Activated T-cell treated with anti-CD3 and anti-CD28 coated beads, Interleukin-2, amount 50 U/mL, for 48 hours (primary cell): Measurements from ENCODE around the gene UACA.

ENCODE experiments used
- DNase-seq, 2 experiments: peaks; one replicate each; pipeline ENCODE4 v3.0.0-alpha.2; 2020

UACA gene

DNA sequence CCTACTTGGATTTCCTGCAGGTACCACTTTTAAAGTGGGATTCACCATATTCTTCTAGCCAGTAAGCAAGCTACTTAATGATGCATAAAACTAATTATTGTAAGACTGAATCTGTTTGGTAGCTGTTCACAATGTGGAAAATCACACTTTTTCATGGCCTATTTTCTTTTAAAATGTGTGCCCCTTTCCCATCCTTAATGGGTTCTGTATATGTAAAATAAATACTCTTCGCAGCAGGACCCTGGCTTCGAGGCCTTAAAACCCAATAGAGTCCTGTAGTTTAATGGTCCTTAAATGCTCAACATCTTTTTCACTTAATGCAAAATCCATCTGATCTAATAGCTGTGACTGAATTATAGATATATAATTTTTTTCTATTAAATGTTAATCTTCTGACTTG, 111.0 kb downstream of the UACA start:
- DNase-seq: no peak

DNA sequence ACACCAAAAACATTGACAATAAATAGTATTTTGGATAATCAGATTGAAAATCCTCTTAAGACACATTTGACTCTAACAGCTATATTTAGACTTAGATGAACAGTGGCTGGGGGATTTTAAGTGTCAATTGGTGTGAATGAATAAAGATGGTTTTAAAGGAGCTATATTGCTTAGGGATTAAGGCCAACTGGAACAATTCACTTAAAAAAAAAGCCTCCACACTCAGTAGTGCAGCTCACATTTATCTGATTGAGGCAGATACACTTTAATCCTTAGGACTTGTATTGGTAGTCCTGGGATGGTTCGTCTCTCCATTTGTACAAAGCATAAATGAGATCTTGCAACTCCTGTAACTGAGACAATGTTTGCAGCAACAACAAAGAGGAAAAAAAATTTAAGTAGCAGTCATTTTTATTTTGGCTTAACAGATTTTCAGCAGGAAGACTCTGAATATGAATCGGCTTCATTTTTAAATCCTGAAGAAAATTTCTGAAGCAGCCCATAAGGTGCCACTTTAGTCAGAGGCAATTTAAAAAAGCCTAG, 112.0 kb downstream of the UACA start:
- DNase-seq: no peak

DNA sequence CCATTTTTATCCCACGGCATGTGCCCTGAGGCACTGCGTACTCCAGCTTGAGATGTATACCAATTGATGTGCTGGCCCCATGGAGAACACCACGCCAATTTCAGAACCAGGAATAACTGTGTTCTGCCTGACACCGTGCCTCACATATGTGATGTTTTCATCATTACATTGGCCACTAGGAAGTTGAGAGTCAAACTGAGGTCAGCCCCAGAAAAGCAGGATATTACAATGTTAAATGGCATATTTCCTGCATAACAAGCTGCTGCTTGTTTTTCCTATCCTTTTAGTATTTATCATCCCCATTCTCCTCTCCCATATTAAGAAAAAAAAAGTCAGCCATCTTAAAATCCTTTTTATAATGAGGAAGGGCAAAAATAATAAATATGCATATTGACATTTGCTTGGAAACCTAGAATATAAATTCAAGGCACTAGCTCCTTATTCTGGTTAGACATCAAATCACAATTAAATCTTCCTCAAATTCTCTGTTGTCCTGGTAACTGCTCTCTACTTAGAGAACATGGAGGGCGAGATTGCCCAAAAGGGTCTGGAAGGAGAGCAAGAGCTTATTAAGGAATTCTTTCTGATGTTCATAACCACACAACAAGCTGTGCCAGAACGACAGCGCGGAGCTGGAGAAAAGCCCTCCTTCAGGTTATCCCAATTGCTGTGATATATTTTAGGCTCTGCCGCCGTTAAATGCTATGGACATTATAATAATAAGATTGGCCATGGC, 112.6 kb downstream of the UACA start:
- DNase-seq: no peak

DNA sequence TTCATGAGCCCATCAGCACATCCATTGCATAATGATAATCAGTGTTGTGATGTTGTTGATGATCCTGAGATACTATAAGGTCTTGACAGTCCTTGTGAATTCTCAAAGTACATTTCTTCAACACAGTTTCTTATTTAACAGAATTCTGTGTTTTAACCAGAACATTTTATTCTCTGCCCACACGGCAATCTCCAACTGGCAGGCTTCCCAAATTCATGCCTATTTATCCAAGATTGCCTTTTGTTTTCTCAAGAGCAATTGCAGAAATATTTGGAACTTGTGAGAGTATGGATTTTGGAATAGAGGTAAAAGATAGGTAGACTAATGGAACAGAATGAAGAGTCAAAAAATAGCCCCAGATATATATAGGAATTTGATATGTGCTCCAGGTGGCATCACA, 116.0 kb downstream of the UACA start:
- no peak for DNase-seq

DNA sequence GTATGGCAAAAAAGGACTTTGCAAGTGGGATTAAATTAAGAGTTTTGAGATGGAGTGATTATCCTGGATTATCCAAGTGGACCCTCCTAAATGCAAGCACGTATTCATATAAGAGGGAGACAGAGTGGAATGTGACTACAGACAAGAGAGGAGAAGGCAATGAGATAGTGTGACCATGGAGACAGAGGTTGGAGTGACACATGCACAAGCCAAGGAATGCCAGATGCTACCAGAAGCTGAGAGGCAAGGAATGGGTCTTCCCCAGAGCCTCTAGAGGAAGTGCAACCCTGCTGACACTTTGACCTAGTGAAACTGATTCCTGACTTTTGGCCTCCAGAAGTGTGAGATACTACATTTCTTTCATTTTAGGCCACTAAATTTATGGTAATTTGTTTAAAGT, 117.2 kb downstream of the UACA start:
- DNase-seq: no peak

DNA sequence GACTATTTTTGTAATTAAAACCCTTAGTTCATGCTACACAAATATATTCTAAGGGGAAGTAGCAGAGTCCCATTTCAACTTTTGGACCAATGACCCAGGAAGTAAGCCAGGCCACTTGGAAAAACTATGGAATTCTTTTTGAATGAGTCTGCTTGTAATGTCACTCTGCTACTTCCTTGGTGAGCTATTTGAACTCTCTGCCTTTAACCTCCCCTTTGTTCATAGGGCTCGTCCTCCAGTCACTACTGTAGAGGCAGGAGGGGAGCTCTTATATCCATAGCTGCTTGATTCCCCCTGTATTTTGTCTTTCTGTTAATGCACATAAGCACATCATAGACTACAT, 119.6 kb downstream of the UACA start:
- DNase-seq: no peak

DNA sequence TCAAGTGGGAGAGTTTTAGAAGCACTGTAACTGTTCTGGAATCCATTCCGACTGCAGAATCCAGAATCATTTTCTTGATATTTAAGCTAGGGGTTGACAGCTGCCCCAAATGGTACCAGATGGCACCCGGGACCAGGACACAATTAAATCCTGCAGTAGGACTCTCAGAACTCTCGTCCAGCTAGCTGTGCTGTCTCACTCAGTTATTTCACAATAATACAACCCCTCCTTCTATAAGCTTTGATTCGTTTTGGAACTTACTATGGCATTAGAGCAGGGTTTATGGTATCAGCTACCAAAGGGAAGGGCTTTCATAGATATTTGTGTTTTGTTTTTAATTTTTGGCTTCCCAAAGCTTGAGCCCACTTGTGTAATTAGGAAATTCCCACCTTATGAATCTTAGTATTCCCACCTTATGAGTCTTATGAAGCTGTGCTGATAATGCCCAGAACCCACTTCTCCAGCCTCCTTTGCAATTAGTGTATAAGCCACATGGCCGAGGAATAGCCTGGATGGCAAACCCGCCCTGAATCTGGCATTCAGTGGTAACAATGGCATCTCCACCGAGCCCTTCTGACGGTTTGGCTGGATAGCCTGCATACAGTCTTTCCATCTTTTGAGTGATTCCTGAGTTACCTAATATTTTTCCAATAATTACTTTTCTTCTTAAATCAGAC, 120.1 kb downstream of the UACA start:
- no peak for DNase-seq

DNA sequence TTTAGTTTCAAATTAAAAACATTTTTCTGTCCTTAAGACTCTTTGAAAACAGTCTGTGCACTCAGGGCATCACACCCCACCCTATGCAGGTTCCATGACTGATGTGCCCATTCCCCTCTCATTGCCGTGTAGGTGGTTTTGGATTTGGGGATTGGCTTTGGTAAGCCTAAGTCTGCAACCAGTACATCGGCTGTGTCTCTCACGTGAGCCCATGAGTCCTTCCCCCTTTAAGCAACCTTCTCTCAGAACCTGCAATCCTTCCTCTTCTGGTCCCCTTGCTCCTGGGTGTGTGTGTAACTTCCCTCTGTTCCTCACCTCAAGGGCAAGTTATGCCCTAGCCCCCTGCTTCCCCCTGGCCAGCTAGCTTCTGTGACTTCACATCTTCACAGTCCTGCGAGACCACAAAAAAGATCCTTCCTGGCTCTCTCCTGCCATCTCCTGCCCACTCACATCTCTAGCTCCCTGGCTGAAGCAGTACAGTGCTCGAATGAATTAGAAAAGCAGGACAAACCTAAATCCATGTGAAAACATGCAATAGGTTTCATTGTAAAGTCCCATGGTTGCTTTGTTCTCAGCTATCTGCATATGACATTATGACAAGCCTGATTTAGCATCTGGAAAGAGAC, 126.7 kb downstream of the UACA start:
- DNase-seq: no peak

DNA sequence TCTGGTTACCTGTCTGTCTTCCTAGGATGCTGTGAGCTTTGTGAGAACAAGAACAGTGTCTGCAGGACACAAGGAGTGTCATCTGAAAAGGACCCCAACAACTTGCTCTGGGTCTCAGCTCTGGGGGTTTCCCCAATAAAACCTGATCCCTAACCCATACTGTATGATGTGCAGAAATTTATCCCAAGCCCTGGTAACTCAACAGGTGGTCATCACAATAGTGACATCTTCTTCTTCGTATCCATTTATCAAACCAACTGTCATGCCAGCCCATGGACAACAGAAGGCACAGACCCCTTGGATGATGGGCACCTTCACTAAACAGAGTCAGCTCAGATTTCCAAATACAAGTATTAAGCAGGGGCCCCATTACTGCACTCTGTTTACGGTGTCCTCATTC, 127.5 kb downstream of the UACA start:
- DNase-seq: no peak

DNA sequence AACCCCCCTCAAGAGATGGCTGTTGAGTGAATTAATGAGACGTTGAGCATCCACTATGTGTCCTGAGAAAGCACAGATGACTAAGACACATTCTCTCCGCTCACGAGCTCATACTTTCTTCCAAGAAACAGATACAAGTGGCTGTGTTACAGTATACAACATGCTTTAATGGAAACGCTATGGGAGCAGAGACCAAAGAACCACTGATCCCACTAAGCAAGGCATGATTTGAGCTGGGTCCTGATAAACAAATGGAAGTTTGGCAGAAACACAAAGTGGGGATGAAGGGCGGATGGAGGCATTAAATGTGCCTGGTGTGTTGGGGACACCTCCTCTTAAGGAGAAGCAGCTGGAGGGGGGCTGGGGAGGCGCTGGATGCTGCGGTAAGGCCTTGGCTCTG, 129.4 kb downstream of the UACA start:
- DNase-seq: no peak

DNA sequence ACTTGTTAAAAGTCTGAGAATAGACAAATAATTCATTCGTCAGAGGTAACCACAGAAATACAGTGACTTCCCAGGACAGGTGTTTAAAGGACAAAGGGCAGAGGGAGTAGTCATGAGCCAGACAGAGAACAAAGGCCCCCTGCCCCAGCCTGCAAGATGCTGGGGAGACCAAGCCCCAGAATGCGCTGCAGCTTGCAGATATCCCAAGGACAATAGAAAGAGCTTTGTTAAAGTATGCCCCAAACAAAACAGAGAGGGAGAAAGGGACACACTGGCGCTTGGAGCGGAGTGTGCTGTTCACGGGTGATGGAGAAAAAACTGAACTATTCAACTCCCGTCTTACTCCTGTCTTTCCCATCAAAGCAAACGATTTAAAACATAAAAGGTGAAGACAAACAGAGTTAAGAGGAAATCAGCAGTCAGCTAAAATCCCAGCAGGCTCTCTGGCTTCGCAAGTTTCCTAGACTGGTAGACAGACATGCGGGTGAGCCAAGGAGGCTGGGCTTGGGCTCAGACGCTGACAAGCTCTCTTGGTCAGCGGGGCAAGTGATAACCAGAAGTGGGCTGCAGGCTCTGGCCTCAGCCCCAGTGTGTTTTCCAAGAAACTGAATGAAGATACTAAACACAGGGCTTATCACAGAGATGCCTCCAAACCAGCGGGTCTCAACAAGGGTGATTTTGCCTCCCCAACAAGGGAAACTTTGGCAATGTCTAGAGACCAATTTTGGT, 130.1 kb downstream of the UACA start:
- DNase-seq: no peak

DNA sequence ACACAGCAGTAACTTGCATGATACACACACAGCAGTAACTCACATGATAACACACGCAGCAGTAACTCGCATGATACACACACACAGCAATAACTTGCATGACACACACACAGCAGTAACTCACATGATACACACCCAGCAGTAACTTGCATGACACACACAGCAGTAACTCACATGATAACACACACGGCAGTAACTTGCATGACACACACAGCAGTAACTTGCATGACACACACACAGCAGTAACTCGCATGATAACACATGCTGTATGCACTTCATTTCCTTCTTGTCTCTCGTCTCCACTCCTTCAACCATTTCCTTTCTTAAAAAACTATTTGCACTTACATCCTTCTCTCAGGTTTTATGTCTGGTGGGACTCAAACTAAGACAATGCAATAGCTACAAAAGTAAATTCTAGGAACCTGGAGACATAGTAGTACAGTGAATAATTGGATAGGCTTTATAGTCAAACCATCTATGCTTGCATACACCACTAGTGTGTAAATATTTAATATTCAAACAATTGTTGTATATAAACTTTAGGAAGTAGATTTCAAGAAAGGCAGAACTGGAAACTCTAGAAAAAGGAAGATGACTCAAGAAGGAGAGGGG, 130.8 kb downstream of the UACA start:
- no peak for DNase-seq

DNA sequence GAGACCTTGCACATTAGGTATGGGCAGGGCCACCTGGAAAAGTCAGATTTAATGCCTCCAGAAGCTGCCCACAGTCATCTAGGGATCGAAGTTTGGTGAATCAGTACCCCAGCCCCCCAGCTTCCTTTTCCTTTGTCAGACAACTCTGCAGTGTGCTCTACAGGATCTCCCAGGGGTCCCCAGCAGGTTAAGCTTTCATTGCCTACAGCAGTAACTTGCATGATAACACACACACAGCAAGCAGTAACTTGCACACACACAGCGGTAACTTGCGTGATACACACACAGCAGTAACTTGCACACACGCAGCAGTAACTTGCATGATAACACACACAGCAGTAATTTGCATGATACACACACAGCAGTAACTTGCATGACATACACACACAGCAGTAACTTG, 131.3 kb downstream of the UACA start:
- DNase-seq: no peak

DNA sequence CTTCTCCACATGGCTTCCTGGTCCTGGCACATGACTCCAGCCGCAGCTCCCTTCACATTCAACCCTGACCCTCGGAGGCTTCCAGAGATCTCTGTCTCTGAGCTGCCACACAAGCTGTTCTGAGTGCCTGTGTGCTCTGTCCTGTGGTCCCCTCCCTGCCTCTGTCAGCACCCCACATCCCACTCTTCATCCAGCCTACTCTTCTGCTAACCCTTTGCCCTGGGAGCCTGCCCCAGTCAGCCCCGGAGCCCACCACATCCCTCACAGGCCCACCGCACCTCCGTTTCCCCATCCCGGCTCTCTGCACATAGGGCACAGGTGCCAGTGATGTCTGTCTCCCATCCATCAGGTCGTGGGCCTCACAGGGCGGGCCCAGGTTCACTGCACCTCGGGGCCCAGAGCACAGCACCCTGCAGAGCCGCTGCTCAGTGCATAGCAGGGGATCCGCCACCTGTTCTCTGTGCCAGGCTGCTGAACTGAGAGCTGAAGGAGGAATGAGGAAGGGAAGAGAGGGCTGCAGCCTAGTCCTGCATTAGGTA, 133.6 kb downstream of the UACA start:
- DNase-seq: no peak

DNA sequence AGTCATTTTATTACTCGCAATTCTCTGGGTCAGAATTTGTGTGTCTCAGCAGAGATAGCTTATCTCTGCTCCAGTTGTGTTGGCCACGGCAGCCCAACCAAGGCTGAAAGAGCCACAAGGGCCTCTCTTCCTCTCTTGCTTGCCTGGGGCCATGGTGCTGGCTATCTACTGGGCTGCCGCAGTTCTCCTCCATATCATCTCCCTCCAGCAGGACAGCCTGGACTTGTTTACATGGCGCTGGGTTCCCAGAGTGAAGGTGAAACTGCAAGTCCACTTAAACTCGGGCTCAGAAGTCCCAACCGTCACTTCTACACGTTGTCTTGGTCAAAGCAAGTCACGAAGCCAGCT, 134.8 kb downstream of the UACA start:
- DNase-seq: no peak

DNA sequence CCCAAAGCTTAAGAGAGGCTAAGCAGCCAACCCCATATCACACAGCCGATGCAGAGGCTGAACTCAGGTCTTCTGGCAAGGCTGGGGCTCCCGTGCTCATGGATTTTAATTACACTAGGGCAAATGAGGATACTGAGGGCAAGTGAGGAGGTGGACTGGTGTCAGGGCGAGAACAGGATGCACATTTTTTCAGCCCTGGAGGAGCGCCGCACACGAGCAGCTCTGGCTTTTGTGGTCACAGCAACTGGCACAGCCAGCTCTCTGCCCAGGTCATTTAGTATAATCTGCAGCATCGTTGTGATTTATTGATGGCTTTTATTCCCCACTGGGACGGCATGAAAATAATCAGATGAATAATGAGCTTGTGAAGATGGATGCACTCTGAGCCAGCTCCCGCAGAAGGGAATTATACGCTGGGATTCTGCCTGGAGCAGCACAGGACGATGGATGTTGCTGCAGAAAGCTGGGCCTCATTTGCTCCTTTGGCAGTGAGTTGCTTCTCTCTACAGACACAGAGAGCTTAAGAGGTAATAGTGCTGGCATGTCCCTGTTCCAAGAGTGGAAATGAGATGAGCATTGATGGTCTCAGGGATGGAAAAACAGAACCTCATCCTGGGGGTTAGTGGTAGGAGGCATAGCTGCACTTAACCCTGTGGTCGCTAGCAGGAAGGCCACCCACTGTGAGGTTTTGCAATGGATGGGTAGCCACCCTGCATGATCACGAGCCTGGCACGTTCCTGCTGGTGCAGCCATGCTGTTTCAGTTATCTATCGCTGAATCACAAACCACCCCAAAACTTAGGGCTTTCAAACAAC, 135.4 kb downstream of the UACA start:
- DNase-seq: no peak

DNA sequence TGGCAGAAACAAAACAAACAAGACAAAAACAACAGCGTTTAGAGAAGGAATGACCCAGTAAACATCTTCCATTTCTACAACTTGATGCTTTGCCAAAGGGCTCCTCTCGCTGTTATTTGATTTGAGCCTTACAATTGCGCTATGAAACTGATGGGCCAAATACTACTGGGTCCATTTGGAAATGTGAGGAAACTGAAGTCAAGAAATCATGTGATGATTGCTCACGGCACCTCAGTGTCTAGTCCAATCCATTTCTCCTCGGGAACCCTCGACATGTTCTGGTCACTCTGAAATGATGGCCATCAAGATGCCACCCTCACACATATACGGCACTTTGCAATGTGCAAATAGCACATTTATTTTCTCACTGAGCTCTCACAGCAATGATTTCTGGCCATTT, 136.0 kb downstream of the UACA start:
- no peak for DNase-seq

DNA sequence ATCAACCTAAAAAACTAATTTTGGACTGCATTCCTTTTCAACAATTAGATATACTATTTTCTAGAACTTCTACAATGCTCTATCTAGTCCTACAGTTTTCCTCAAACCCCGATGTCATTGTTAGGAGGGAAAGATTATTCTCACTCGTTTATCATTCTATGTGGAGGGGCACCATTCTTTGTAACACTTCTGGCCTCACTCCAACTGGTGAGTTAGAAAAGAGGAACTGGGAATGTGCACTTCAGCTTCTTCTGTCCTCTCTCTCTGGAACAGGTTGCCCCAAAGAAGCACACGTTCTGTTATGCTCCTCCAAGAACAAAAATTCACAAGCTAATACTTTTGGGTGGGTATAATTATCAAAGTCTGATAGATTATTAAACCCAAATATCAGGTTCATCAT, 137.9 kb downstream of the UACA start:
- DNase-seq: no peak

DNA sequence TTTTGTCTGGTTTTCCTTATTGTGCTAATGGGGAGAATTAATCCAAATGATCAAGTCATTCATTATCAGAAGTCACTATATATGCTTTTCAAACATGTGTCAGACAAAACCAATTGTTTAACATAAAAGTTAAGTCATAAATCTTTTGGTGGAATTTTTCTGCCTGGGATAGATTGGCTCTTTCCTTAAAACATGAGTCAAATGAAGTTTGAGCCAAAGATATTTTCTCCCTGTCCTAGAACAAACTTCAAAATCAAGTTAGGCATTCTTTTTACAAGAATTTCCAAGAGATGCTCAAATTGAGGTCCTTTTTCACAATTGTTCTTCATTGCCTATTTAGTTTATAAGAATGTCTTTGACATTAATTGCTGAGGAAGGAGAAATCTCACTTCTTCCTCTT, 138.3 kb downstream of the UACA start:
- DNase-seq: no peak

DNA sequence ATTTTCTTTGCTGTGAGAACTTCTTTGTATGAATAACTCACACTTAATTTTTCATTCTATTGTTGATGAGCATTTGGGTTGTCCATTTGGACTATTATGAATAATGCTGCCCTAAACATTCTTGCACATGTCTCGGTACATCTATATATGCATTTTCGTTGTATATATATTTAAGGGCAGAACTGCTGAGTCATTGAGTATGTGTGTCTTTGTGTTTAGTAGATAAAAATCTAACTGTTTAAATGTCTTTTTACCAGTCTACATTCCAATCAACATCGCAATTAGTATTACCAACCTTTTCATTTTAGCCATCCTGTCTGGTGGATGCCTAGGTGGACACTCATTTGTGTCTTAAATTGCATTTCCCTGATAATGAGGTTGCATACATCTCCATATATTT, 144.4 kb downstream of the UACA start:
- DNase-seq: no peak

DNA sequence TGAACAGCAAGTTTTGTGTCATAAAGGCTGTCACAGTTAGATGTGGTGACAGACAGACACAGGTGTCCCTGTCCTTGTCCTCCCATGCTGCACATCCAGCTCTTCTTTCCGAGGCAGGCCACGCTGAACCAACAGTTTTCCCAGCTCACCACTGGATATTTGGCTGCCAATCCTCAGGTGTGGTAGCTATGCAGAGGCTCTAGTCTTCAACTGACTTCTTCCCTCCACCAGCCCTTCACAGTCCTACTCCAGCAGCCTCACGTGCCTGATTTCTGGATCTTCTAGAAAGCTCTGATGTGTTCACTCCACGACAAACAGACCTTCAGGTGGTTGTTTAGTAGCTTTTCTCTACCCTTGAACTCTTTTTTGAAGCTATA, 145.5 kb downstream of the UACA start:
- DNase-seq: no peak
